HG03460 (cell line): Measurements from ENCODE around the gene RPL32.
"Not testable (repeated sequence)": the region's sequence is repeated elsewhere in the genome, so short reads cannot be mapped to it uniquely, and the experiment has no call there.

Source experiments
- ATAC-seq: cut with Tn5 transposase; IDR thresholded peaks from one replicate; pipeline ENCODE4 v1.9.1; 2021; ENCODE audit not compliant: unreplicated experiment

RPL32 gene

GRCh38 chr3:12868039-12869034, 27.0 kb upstream of the RPL32 start:
- no peak for ATAC-seq

- ATAC-seq: no peak
These were observed 25.5 kb upstream of the RPL32 start for GRCh38 chr3:12866836-12867235.

- no peak for ATAC-seq
These were observed 23.9 kb upstream of the RPL32 start for GRCh38 chr3:12865271-12865670.

GRCh38 chr3:12862387-12862786, 21.0 kb upstream of the RPL32 start:
- ATAC-seq: no peak

- no peak for ATAC-seq
These were observed 20.2 kb upstream of the RPL32 start for GRCh38 chr3:12861611-12862010.

- no peak for ATAC-seq
These were observed 18.5 kb upstream of the RPL32 start for GRCh38 chr3:12859840-12860239.

GRCh38 chr3:12856626-12857025, 15.3 kb upstream of the RPL32 start:
- no peak for ATAC-seq

GRCh38 chr3:12854565-12854964, 13.2 kb upstream of the RPL32 start:
- ATAC-seq: no peak

- not testable (repeated sequence) for ATAC-seq
These were observed 12.5 kb upstream of the RPL32 start for GRCh38 chr3:12853847-12854246.

- ATAC-seq: no peak
These were observed 10.8 kb upstream of the RPL32 start for GRCh38 chr3:12852201-12852600.

- no peak for ATAC-seq
These were observed 4.4 kb upstream of the RPL32 start for GRCh38 chr3:12845811-12846210.

- no peak for ATAC-seq
These were observed 1.1 kb upstream of the RPL32 start for GRCh38 chr3:12842469-12842868.

GRCh38 chr3:12841970-12842328, 584 bp upstream of the RPL32 start:
- no peak for ATAC-seq

GRCh38 chr3:12840591-12841148, 695 bp downstream of the RPL32 start:
- peak; percentile 34 for ATAC-seq

- not testable (repeated sequence) for ATAC-seq
These were observed 1.2 kb downstream of the RPL32 start for GRCh38 chr3:12840148-12840547.

- ATAC-seq: no peak
These were observed 2.0 kb downstream of the RPL32 start for GRCh38 chr3:12839156-12839946.

- no peak for ATAC-seq
These were observed 3.0 kb downstream of the RPL32 start for GRCh38 chr3:12838179-12838965.

- ATAC-seq: no peak
These were observed 3.9 kb downstream of the RPL32 start for GRCh38 chr3:12837295-12837986.

GRCh38 chr3:12835052-12835665, 6.2 kb downstream of the RPL32 start:
- ATAC-seq: no peak
